Ascending aorta (tissue), 2 donors: ENCODE data around the gene MEGF10. TPM values are rescaled to one million over a fixed set of nuclear protein-coding genes. Genes with fewer than 3 reads are reported as not detected.

Experiments
- DNase-seq, 2 donors: peaks; one replicate each; pipeline ENCODE4 v3.0.0-alpha.2; 2019; ENCODE audit warnings: low spot score in 2 of 2
- H3K27ac ChIP-seq, 2 donors: fragments of 200-600 bp; sonication (generic); one replicate each; pipeline ENCODE4 v1.5.1; 2016 to 2017; ENCODE audit warnings: mild to moderate bottlenecking in 1 of 2
- H3K27me3 ChIP-seq: fragments of 200-600 bp; sonication (generic); one replicate; pipeline ENCODE4 v1.5.1; 2017
- H3K36me3 ChIP-seq, 2 donors: fragments of 200-600 bp; sonication (generic); one replicate each; pipeline ENCODE4 v1.5.1; 2016
- H3K4me1 ChIP-seq, 2 donors: fragments of 200-600 bp; sonication (generic); one replicate each; pipeline ENCODE4 v1.5.1; 2016 to 2017; ENCODE audit warnings: mild to moderate bottlenecking in 1 of 2
- H3K4me3 ChIP-seq, 2 donors: fragments of 200-600 bp; sonication (generic); one replicate each; pipeline ENCODE4 v1.5.1; 2016 to 2017; ENCODE audit warnings: mild to moderate bottlenecking in 1 of 2
- H3K9me3 ChIP-seq, 2 donors: fragments of 200-600 bp; sonication (generic); one replicate each; pipeline ENCODE4 v1.5.1; 2016
- CTCF ChIP-seq, 3 experiments: fragments of 200-600 bp in 2 of 3; fragments of 450-650 bp in 1 of 3; sonication (generic) in 2 of 3; IDR thresholded peaks; one replicate each; pipeline ENCODE4 v1.5.1; 2016 to 2019; ENCODE audit warnings: antibody characterized with exemption in 3 of 3, mild to moderate bottlenecking in 1 of 3, moderate library complexity in 1 of 3
- intact Hi-C: fragments of 100-400 bp; cut with DNase I; formaldehyde crosslinking; loops from one replicate; pipeline ENCODE4 v1.15.1; 2023
- total RNA-seq: library from RNA; depleted of rRNA; stranded (reverse); fragments of >200 nt; gene quantifications from one replicate; pipeline ENCODE4 v1.1.0, GENCODE V29; 2016

MEGF10 gene
- total RNA-seq, 1 donor from 2014 or later: 0.11 TPM

GRCh38 chr5:127450046-127450445 is 159.4 kb downstream of the MEGF10 start:
- DNase-seq: no peak
- no peaks in the 10 kb centered on the region for H3K36me3 ChIP-seq
- TF ChIP-seq CTCF (IDR thresholded peaks at IDR 0.05): no peak
- H3K4me1 ChIP-seq: no peaks in the 10 kb centered on the region
- H3K4me3 ChIP-seq: no peak overlapping the region
- no peaks in the 10 kb centered on the region for H3K27me3 ChIP-seq
- intact Hi-C loops: no loop called here
- no peaks in the 10 kb centered on the region for H3K9me3 ChIP-seq
- no peak overlapping the region for H3K27ac ChIP-seq

GRCh38 chr5:127451096-127451495 is 160.5 kb downstream of the MEGF10 start:
- H3K27ac ChIP-seq: no peak overlapping the region
- no peak for TF ChIP-seq CTCF (IDR thresholded peaks at IDR 0.05)
- no peaks in the 10 kb centered on the region for H3K36me3 ChIP-seq
- intact Hi-C loops: no loop called here
- DNase-seq: no peak
- H3K4me3 ChIP-seq: no peak overlapping the region
- no peaks in the 10 kb centered on the region for H3K9me3 ChIP-seq
- H3K27me3 ChIP-seq: no peaks in the 10 kb centered on the region
- no peaks in the 10 kb centered on the region for H3K4me1 ChIP-seq

GRCh38 chr5:127452626-127453025 is 162.0 kb downstream of the MEGF10 start:
- Histone ChIP-seq H3K4me3 (no peak overlapping the region), H3K9me3 (no peaks in the 10 kb centered on the region), H3K4me1 (no peaks in the 10 kb centered on the region), H3K36me3 (no peaks in the 10 kb centered on the region), H3K27ac (no peak overlapping the region), H3K27me3 (no peaks in the 10 kb centered on the region)
- TF ChIP-seq CTCF (IDR thresholded peaks at IDR 0.05): no peak
- no peak for DNase-seq
- intact Hi-C loops: no loop called here

- no peak overlapping the region for H3K27ac ChIP-seq
- H3K4me3 ChIP-seq: no peak overlapping the region
- no peaks in the 10 kb centered on the region for H3K27me3 ChIP-seq
- no peak for DNase-seq
- H3K9me3 ChIP-seq: no peaks in the 10 kb centered on the region
- H3K36me3 ChIP-seq: no peaks in the 10 kb centered on the region
- intact Hi-C loops: no loop called here
- no peak for TF ChIP-seq CTCF (IDR thresholded peaks at IDR 0.05)
- H3K4me1 ChIP-seq: no peaks in the 10 kb centered on the region
Measured at GRCh38 chr5:127471211-127471610, 180.6 kb downstream of the MEGF10 start.

GRCh38 chr5:127472700-127473099 is 182.1 kb downstream of the MEGF10 start:
- intact Hi-C loops: no loop called here
- no peak for TF ChIP-seq CTCF (IDR thresholded peaks at IDR 0.05)

GRCh38 chr5:127486471-127486870 is 195.9 kb downstream of the MEGF10 start:
- no peak overlapping the region for H3K27ac ChIP-seq
- no peaks in the 10 kb centered on the region for H3K36me3 ChIP-seq
- H3K9me3 ChIP-seq: no peaks in the 10 kb centered on the region
- no peak overlapping the region for H3K4me3 ChIP-seq
- no peaks in the 10 kb centered on the region for H3K27me3 ChIP-seq
- DNase-seq: no peak
- intact Hi-C loops: no loop called here
- no peaks in the 10 kb centered on the region for H3K4me1 ChIP-seq
- no peak for TF ChIP-seq CTCF (IDR thresholded peaks at IDR 0.05)

More at GRCh38 chr5:127472700-127473099, 182.1 kb downstream of the MEGF10 start:
- no peaks in the 10 kb centered on the region for H3K4me1 ChIP-seq
- no peak for DNase-seq
- no peak overlapping the region for H3K27ac ChIP-seq
- no peak overlapping the region for H3K4me3 ChIP-seq
- no peaks in the 10 kb centered on the region for H3K36me3 ChIP-seq
- H3K27me3 ChIP-seq: no peaks in the 10 kb centered on the region
- H3K9me3 ChIP-seq: no peaks in the 10 kb centered on the region
